HepG2 (cell line): ENCODE results near the gene AXIN2. TPM values are rescaled to one million over a fixed set of nuclear protein-coding genes. Genes with fewer than 3 reads are reported as not detected.

Experiments
- ATF7 ChIP-seq, 2 experiments: fragments of 450-650 bp in 1 of 2; sonication (generic) in 1 of 2; formaldehyde crosslinking in 1 of 2; IDR thresholded peaks; 2 replicates each; pipeline versions ENCODE4 v1.4.0 to v1.6.1; 2016 to 2020; ENCODE audit warnings: antibody characterized with exemption in 1 of 2, mild to moderate bottlenecking in 1 of 2, missing genetic modification reagents in 1 of 2
- CENPX ChIP-seq: sonication (generic); formaldehyde crosslinking; IDR thresholded peaks from 2 replicates; pipeline ENCODE4 v1.9.0; 2021; ENCODE audit warnings: mild to moderate bottlenecking, missing genetic modification reagents, moderate library complexity
- CREM ChIP-seq, 2 experiments: sonication (generic) in 1 of 2; formaldehyde crosslinking in 1 of 2; IDR thresholded peaks; 2 replicates each; pipeline versions ENCODE4 v1.4.0 to v1.6.1; 2016 to 2020; ENCODE audit warnings: antibody characterized with exemption in 1 of 2, mild to moderate bottlenecking in 1 of 2, missing genetic modification reagents in 1 of 2
- ELF1 ChIP-seq: sonication (generic); formaldehyde crosslinking; IDR thresholded peaks from 2 replicates; pipeline ENCODE4 v1.4.0; 2020; ENCODE audit warnings: missing genetic modification reagents
- FOXA3 ChIP-seq: IDR thresholded peaks from 2 replicates; pipeline ENCODE4 v1.6.1; 2016; ENCODE audit warnings: missing genetic modification reagents, missing compliant biosample characterization
- HHEX ChIP-seq: IDR thresholded peaks from 2 replicates; pipeline ENCODE4 v1.6.1; 2016; ENCODE audit warnings: control low read depth
- HOXA9 ChIP-seq: sonication (generic); formaldehyde crosslinking; IDR thresholded peaks from 2 replicates; pipeline ENCODE4 v1.8.1; 2022; ENCODE audit warnings: missing genetic modification reagents, mild to moderate bottlenecking, moderate library complexity, borderline replicate concordance
- MAF1 ChIP-seq: sonication (generic); formaldehyde crosslinking; IDR thresholded peaks from 2 replicates; pipeline ENCODE4 v1.5.0; 2020; ENCODE audit warnings: missing genetic modification reagents, borderline replicate concordance
- PRPF4 ChIP-seq: fragments of 200-400 bp; formaldehyde crosslinking; IDR thresholded peaks from 2 replicates; pipeline ENCODE4 v1.6.1; 2016; ENCODE audit warnings: low read length, low read depth; ENCODE audit not compliant: poor library complexity, severe bottlenecking
- TBX2 ChIP-seq: sonication (generic); formaldehyde crosslinking; IDR thresholded peaks from 2 replicates; pipeline ENCODE4 v1.5.0; 2020; ENCODE audit warnings: missing genetic modification reagents, mild to moderate bottlenecking, borderline replicate concordance
- ZEB1 ChIP-seq: IDR thresholded peaks from 2 replicates; pipeline ENCODE4 v1.6.1; 2012; ENCODE audit warnings: mild to moderate bottlenecking, low read depth, inconsistent platforms; ENCODE audit not compliant: insufficient replicate concordance
- ZNF468 ChIP-seq: sonication (generic); formaldehyde crosslinking; IDR thresholded peaks from 2 replicates; pipeline ENCODE4 v1.8.0; 2022; ENCODE audit warnings: mild to moderate bottlenecking, moderate library complexity, missing genetic modification reagents
- ZNF562 ChIP-seq: sonication (generic); formaldehyde crosslinking; IDR thresholded peaks from 2 replicates; pipeline ENCODE4 v1.8.0; 2022; ENCODE audit warnings: missing genetic modification reagents, borderline replicate concordance
- ZNF782 ChIP-seq: sonication (generic); formaldehyde crosslinking; IDR thresholded peaks from 2 replicates; pipeline ENCODE4 v1.4.0; 2020; ENCODE audit warnings: missing genetic modification reagents, mild to moderate bottlenecking, borderline replicate concordance
- ZSCAN30 ChIP-seq: sonication (generic); formaldehyde crosslinking; IDR thresholded peaks from 2 replicates; pipeline ENCODE4 v1.5.0; 2020; ENCODE audit warnings: mild to moderate bottlenecking, missing genetic modification reagents
- ZSCAN31 ChIP-seq: sonication (generic); formaldehyde crosslinking; IDR thresholded peaks from 2 replicates; pipeline ENCODE4 v1.5.0; 2020; ENCODE audit warnings: low read depth, mild to moderate bottlenecking, missing genetic modification reagents
- polyA plus RNA-seq, 8 experiments: library from polyadenylated mRNA; depleted of rRNA in 3 of 8; stranded (reverse) in 7 of 8; unstranded in 1 of 8; fragments of >200 nt; fragmentation: Illumina TruSeq in 4 of 8; extraction: Trizol in 4 of 8; gene quantifications; 2 replicates each; pipeline versions ENCODE4 v1.2.1 to v1.2.3, GENCODE V29; 2011 to 2016; ENCODE audit warnings: low read depth in 4 of 8, missing spikeins in 1 of 8, mixed read lengths in 1 of 8; ENCODE audit not compliant: insufficient read depth in 1 of 8
- total RNA-seq, 5 experiments: library from RNA; depleted of rRNA; stranded (reverse); fragments of >200 nt; fragmentation: Illumina TruSeq; extraction: Trizol; gene quantifications; 2 replicates each; pipeline ENCODE4 v1.2.3, GENCODE V29; 2016; ENCODE audit warnings: low read depth in 1 of 5
- TF ChIP-seq, protein P1 (sequence below), 2 experiments: fragments of 450-650 bp in 1 of 2; sonication (generic) in 1 of 2; formaldehyde crosslinking; IDR thresholded peaks; 2 replicates each; pipeline versions ENCODE4 v1.5.0 to v1.8.0; 2020 to 2022; ENCODE audit warnings: mild to moderate bottlenecking in 1 of 2, missing genetic modification reagents in 1 of 2
- TF ChIP-seq, protein P2 (sequence below): sonication (generic); formaldehyde crosslinking; IDR thresholded peaks from 2 replicates; pipeline ENCODE4 v1.8.1; 2023; ENCODE audit warnings: mild to moderate bottlenecking, moderate library complexity, missing genetic modification reagents
- TF ChIP-seq, protein P3 (sequence below): sonication (generic); formaldehyde crosslinking; IDR thresholded peaks from 2 replicates; pipeline ENCODE4 v1.4.0; 2020; ENCODE audit warnings: missing genetic modification reagents
- TF ChIP-seq, protein P4 (sequence below): IDR thresholded peaks from 2 replicates; pipeline ENCODE4 v1.6.1; 2012; ENCODE audit warnings: low read length, improper control_type of control experiment

The AXIN2 gene
- total and polyA plus RNA-seq, 2 of the 13 experiments (the other 11 are each of a cell fraction or from before 2014, with no cell fraction given), result 58.6 to 63.4 TPM

DNA sequence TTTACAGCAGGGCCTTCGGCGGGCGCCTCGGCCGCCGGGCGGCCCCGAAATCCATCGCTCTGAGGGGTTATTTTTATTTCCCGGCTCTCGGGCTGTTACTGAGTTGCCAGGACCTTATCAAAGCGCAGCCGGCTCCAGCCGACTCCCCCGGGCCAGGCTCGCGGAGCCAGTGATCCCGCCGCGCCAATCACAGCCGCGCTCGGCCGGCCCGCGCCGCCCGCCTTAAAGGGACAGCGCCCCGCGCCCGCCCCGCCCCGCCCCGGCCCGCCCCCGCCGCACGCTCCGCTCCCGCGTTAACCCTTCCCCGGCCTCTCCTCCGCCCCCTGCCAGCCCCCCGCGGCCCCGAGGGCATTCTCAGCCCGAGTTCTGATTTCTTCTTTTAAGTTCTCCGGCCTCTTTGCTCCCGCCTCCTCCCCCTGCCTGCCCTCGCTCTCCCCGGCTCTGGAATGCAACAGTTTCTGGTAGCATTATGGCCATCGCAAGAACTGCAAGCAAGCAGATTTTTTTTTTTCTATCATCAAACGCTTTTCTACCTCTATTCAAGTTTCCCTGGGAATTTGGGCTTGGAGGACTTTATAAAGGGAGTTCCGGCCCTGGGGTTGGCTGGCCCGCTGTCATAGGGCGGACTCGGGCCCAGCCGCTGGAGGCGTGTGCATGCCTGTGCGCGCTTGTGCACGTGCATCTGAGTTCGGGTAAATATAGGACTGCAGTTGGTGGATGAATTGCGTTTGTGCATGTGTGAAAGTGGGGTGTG lies at the start of gene AXIN2 (continued):
- TF ChIP-seq, protein P1, sequence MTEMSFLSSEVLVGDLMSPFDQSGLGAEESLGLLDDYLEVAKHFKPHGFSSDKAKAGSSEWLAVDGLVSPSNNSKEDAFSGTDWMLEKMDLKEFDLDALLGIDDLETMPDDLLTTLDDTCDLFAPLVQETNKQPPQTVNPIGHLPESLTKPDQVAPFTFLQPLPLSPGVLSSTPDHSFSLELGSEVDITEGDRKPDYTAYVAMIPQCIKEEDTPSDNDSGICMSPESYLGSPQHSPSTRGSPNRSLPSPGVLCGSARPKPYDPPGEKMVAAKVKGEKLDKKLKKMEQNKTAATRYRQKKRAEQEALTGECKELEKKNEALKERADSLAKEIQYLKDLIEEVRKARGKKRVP (CRISPR knock-in tag; IDR thresholded peaks at IDR 0.05), result peak in 1 of 2 experiments; percentile 90; a peak in 2 of 4 replicates
- TF ChIP-seq TBX2 (peak; percentile 98), PRPF4 (no peak), ZEB1 (peak; percentile 81), ZNF562 (peak; percentile 93), HOXA9 (CRISPR knock-in tag) (peak; percentile 85), MAF1 (CRISPR knock-in tag) (no peak), ZNF468 (CRISPR knock-in tag) (peak; percentile 73; the same call in 1 of the 2 replicates), HHEX (CRISPR knock-in tag) (peak; percentile 46; the same call in 1 of the 2 replicates), CREM (IDR thresholded peaks at IDR 0.05) (peak; percentile 45; the same call in 1 of the 2 replicates), CREM (CRISPR knock-in tag; IDR thresholded peaks at IDR 0.05) (no peak), ZNF782 (CRISPR knock-in tag) (peak; percentile 90; the same call in 1 of the 2 replicates), ELF1 (CRISPR knock-in tag) (peak; percentile 59; the same call in 1 of the 2 replicates), CENPX (no peak), ATF7 (IDR thresholded peaks at IDR 0.05) (no peak), ATF7 (CRISPR knock-in tag; IDR thresholded peaks at IDR 0.05) (0 out of 2 replicates have a peak, but pooled peaks have one; percentile 51), ZSCAN31 (CRISPR knock-in tag) (peak; percentile 93), FOXA3 (peak; percentile 74), ZSCAN30 (peak; percentile 60; the same call in 1 of the 2 replicates)
- TF ChIP-seq, protein P2, sequence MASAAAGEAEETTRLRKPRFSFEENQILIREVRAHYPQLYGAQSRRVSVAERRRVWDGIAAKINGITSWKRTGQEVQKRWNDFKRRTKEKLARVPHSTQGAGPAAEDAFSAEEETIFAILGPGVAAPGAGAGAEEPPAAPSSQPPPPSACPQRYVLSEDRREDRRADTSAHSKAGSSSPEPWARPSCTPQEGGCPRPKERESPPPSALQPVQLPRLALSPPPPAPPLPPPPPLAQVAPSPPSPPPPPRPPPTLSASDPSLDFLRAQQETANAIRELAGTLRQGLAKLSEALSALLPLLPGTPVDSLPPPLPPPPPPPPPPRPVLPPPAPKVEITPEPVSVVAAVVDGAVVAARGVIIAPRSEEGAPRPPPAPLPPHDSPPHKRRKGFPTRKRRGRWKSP, result peak; percentile 96
- TF ChIP-seq, protein P3, sequence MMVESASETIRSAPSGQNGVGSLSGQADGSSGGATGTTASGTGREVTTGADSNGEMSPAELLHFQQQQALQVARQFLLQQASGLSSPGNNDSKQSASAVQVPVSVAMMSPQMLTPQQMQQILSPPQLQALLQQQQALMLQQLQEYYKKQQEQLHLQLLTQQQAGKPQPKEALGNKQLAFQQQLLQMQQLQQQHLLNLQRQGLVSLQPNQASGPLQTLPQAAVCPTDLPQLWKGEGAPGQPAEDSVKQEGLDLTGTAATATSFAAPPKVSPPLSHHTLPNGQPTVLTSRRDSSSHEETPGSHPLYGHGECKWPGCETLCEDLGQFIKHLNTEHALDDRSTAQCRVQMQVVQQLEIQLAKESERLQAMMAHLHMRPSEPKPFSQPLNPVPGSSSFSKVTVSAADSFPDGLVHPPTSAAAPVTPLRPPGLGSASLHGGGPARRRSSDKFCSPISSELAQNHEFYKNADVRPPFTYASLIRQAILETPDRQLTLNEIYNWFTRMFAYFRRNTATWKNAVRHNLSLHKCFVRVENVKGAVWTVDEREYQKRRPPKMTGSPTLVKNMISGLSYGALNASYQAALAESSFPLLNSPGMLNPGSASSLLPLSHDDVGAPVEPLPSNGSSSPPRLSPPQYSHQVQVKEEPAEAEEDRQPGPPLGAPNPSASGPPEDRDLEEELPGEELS (CRISPR knock-in tag), result peak; percentile 87
- TF ChIP-seq, protein P4, sequence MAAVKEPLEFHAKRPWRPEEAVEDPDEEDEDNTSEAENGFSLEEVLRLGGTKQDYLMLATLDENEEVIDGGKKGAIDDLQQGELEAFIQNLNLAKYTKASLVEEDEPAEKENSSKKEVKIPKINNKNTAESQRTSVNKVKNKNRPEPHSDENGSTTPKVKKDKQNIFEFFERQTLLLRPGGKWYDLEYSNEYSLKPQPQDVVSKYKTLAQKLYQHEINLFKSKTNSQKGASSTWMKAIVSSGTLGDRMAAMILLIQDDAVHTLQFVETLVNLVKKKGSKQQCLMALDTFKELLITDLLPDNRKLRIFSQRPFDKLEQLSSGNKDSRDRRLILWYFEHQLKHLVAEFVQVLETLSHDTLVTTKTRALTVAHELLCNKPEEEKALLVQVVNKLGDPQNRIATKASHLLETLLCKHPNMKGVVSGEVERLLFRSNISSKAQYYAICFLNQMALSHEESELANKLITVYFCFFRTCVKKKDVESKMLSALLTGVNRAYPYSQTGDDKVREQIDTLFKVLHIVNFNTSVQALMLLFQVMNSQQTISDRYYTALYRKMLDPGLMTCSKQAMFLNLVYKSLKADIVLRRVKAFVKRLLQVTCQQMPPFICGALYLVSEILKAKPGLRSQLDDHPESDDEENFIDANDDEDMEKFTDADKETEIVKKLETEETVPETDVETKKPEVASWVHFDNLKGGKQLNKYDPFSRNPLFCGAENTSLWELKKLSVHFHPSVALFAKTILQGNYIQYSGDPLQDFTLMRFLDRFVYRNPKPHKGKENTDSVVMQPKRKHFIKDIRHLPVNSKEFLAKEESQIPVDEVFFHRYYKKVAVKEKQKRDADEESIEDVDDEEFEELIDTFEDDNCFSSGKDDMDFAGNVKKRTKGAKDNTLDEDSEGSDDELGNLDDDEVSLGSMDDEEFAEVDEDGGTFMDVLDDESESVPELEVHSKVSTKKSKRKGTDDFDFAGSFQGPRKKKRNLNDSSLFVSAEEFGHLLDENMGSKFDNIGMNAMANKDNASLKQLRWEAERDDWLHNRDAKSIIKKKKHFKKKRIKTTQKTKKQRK, result no peak
